H9 (cell line): ENCODE measurements around the gene SCFD2. TPM values are rescaled to one million over a fixed set of nuclear protein-coding genes. Genes with fewer than 3 reads are reported as not detected.

Experiments
- DNase-seq: peaks from one replicate; pipeline ENCODE4 v3.0.0-alpha.2; 2017
- H2AFZ ChIP-seq: one replicate; pipeline ENCODE4 v1.6.1; 2013; ENCODE audit warnings: mild to moderate bottlenecking, low read length, control low read depth, moderate library complexity
- H2AK5ac ChIP-seq: 2 replicates; pipeline ENCODE4 v1.6.1; 2013; ENCODE audit warnings: low read length, control low read depth, mixed read lengths; ENCODE audit not compliant: insufficient read length
- H2BK120ac ChIP-seq: one replicate; pipeline ENCODE4 v1.6.1; 2013; ENCODE audit warnings: low read depth, mild to moderate bottlenecking, low read length, control low read depth, inconsistent platforms; ENCODE audit not compliant: poor library complexity, severe bottlenecking
- H2BK12ac ChIP-seq: 2 replicates; pipeline ENCODE4 v1.6.1; 2013; ENCODE audit warnings: low read length, control low read depth, mixed read lengths, low read depth; ENCODE audit not compliant: insufficient read length
- H2BK15ac ChIP-seq: 2 replicates; pipeline ENCODE4 v1.6.1; 2013; ENCODE audit warnings: low read depth, low read length, control low read depth
- H2BK20ac ChIP-seq: one replicate; pipeline ENCODE4 v1.6.1; 2013; ENCODE audit warnings: low read depth, mild to moderate bottlenecking, low read length, control low read depth, inconsistent platforms; ENCODE audit not compliant: poor library complexity, severe bottlenecking
- H2BK5ac ChIP-seq: 2 replicates; pipeline ENCODE4 v1.6.1; 2013; ENCODE audit warnings: low read length, control low read depth, mixed read lengths; ENCODE audit not compliant: insufficient read length
- H3K14ac ChIP-seq: 2 replicates; pipeline ENCODE4 v1.6.1; 2013; ENCODE audit warnings: low read length, control low read depth; ENCODE audit not compliant: insufficient read depth
- H3K18ac ChIP-seq: 2 replicates; pipeline ENCODE4 v1.6.1; 2013; ENCODE audit warnings: low read depth, mild to moderate bottlenecking, mixed read lengths, low read length, control low read depth; ENCODE audit not compliant: insufficient read length
- H3K23ac ChIP-seq: 2 replicates; pipeline ENCODE4 v1.6.1; 2013; ENCODE audit warnings: low read length, control low read depth, mixed read lengths, low read depth; ENCODE audit not compliant: insufficient read length
- H3K23me2 ChIP-seq: 2 replicates; pipeline ENCODE4 v1.6.1; 2013; ENCODE audit warnings: low read depth, mild to moderate bottlenecking, mixed read lengths, low read length, control low read depth; ENCODE audit not compliant: insufficient read length, poor library complexity, severe bottlenecking
- H3K27ac ChIP-seq: 2 replicates; pipeline ENCODE4 v1.5.1; 2013; ENCODE audit warnings: low read length, control low read depth, mixed read lengths, low read depth; ENCODE audit not compliant: insufficient read length
- H3K27me3 ChIP-seq: 2 replicates; pipeline ENCODE4 v1.6.1; 2013; ENCODE audit warnings: low read length, control low read depth, inconsistent platforms; ENCODE audit not compliant: insufficient read depth
- H3K4ac ChIP-seq: 2 replicates; pipeline ENCODE4 v1.6.1; 2013; ENCODE audit warnings: low read depth, mild to moderate bottlenecking, control low read depth, inconsistent platforms, low read length, moderate library complexity
- H3K4me1 ChIP-seq: 2 replicates; pipeline ENCODE4 v1.6.1; 2013; ENCODE audit warnings: low read length, control low read depth, inconsistent platforms; ENCODE audit not compliant: insufficient read depth
- H3K4me2 ChIP-seq: 2 replicates; pipeline ENCODE4 v1.6.1; 2013; ENCODE audit warnings: low read length, control low read depth, mixed read lengths; ENCODE audit not compliant: insufficient read length, insufficient read depth
- H3K56ac ChIP-seq: 2 replicates; pipeline ENCODE4 v1.6.1; 2013; ENCODE audit warnings: low read depth, mild to moderate bottlenecking, mixed read lengths, low read length, control low read depth; ENCODE audit not compliant: insufficient read length
- H3K79me1 ChIP-seq: 2 replicates; pipeline ENCODE4 v1.6.1; 2013; ENCODE audit warnings: low read depth, mild to moderate bottlenecking, moderate library complexity, low read length, control low read depth, inconsistent platforms; ENCODE audit not compliant: insufficient read depth, poor library complexity, severe bottlenecking
- H3K79me2 ChIP-seq: 2 replicates; pipeline ENCODE4 v1.6.1; 2013; ENCODE audit warnings: low read length, control low read depth, inconsistent platforms; ENCODE audit not compliant: insufficient read depth
- H3K9ac ChIP-seq: 2 replicates; pipeline ENCODE4 v1.6.1; 2013; ENCODE audit warnings: low read length, control low read depth, mixed read lengths; ENCODE audit not compliant: insufficient read length; ENCODE audit errors: extremely low read depth
- H3K9me3 ChIP-seq: one replicate; pipeline ENCODE4 v1.6.1; 2013; ENCODE audit warnings: low read depth, low read length, inconsistent platforms; ENCODE audit not compliant: control insufficient read depth
- H3T11ph ChIP-seq: one replicate; pipeline ENCODE4 v1.6.1; 2013; ENCODE audit warnings: mild to moderate bottlenecking, low read length, control low read depth, inconsistent platforms
- H4K20me1 ChIP-seq: one replicate; pipeline ENCODE4 v1.6.1; 2013; ENCODE audit not compliant: control insufficient read depth, insufficient read length, insufficient read depth
- H4K5ac ChIP-seq: 2 replicates; pipeline ENCODE4 v1.6.1; 2013; ENCODE audit warnings: low read depth, mild to moderate bottlenecking, mixed read lengths, low read length, control low read depth; ENCODE audit not compliant: insufficient read length
- H4K8ac ChIP-seq: replicated peaks from 2 replicates; pipeline ENCODE4 v1.6.1; 2013; ENCODE audit warnings: low read length, control low read depth, mixed read lengths, low read depth; ENCODE audit not compliant: insufficient read length
- H4K91ac ChIP-seq: 2 replicates; pipeline ENCODE4 v1.6.1; 2013; ENCODE audit warnings: low read depth, mild to moderate bottlenecking, moderate library complexity, mixed read lengths, low read length, control low read depth; ENCODE audit not compliant: insufficient read length
- H3K27ac Mint-ChIP-seq, 3 experiments: 2 replicates in 2 of 3; 3 replicates in 1 of 3; pipeline ENCODE4 v1.8.0; 2020 to 2021; ENCODE audit warnings: mixed read lengths in 3 of 3, mild to moderate bottlenecking in 1 of 3, moderate library complexity in 1 of 3
- H3K27me3 Mint-ChIP-seq: 2 replicates; pipeline ENCODE4 v1.8.0; 2021; ENCODE audit warnings: low read depth, mild to moderate bottlenecking, moderate library complexity, mixed read lengths
- H3K36me3 Mint-ChIP-seq, 3 experiments: 2 replicates in 2 of 3; 3 replicates in 1 of 3; pipeline ENCODE4 v1.8.0; 2020 to 2021; ENCODE audit warnings: low read depth in 3 of 3, mixed read lengths in 3 of 3; ENCODE audit not compliant: insufficient read depth in 1 of 3
- H3K4me1 Mint-ChIP-seq, 2 experiments: 2 replicates each; pipeline ENCODE4 v1.8.0; 2020; ENCODE audit warnings: mixed read lengths in 2 of 2
- H3K4me3 Mint-ChIP-seq, 2 experiments: 2 replicates in 1 of 2; 3 replicates in 1 of 2; pipeline ENCODE4 v1.8.0; 2020 to 2021; ENCODE audit warnings: mild to moderate bottlenecking in 2 of 2, mixed read lengths in 2 of 2, moderate library complexity in 1 of 2
- H3K9me3 Mint-ChIP-seq, 2 experiments: 2 replicates in 1 of 2; 3 replicates in 1 of 2; pipeline ENCODE4 v1.8.0; 2020; ENCODE audit warnings: mild to moderate bottlenecking in 2 of 2, mixed read lengths in 2 of 2, moderate library complexity in 1 of 2
- CTCF ChIP-seq: fragments of 200-600 bp; sonication (generic); conservative IDR thresholded peaks from 3 replicates; pipeline ENCODE4 v1.8.0; 2021; ENCODE audit warnings: antibody characterized with exemption, mild to moderate bottlenecking
- WGBS: extraction: QIAGEN DNeasy Blood & Tissue Kit; methylation state at CpG from one replicate; pipeline ENCODE4 v1.1.7; 2013; ENCODE audit warnings: missing lambda C conversion rate, low lambda C conversion rate, mixed read lengths; ENCODE audit not compliant: insufficient read length; ENCODE audit errors: extremely low coverage; 5-methylcytosine and 5-hydroxymethylcytosine counted together
- total RNA-seq: library from RNA; stranded (reverse); gene quantifications from 2 replicates; pipeline ENCODE4 v1.2.1, GENCODE V29; 2021

The SCFD2 gene
- total RNA-seq, 1 experiment from 2014 or later: 10.1 TPM

DNA sequence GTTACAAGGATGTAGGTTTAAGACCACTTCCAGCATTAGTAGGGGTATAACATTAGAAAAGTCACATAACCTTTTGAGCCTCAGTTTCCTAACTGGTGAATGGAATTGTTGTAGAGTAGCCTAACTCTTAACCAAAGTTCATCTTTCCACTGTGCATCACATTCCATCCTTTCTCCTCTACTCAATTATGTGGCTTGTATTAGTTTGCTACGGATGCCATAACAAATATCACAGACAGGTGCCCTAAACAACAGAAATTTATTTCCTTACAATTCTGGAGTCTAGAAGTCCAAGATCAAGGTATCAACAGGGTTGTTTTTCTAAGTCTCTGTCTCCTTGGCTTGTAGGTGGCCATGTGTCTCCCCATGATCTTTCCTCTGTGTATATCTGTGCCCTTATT is 271.8 kb downstream of the SCFD2 start:
- no CpG with 5 or more reads among the region's 1 CpG for WGBS
- no peaks in the 10 kb centered on the region for H3K79me1 ChIP-seq
- H3K4ac ChIP-seq: no peak overlapping the region
- no peak overlapping the region for H2BK5ac ChIP-seq
- no peak overlapping the region for H3K18ac ChIP-seq
- H3K4me2 ChIP-seq: no peak overlapping the region
- no peak for DNase-seq
- H4K5ac ChIP-seq: no peak overlapping the region
- H3K27me3 ChIP-seq: no peaks in the 10 kb centered on the region
- H2BK120ac ChIP-seq: no peak overlapping the region
- H4K91ac ChIP-seq: no peak overlapping the region
- H3T11ph ChIP-seq: no peak overlapping the region
- H3K27ac ChIP-seq: no peak overlapping the region
- Mint-ChIP-seq H3K27me3 (no peaks in the 10 kb centered on the region), H3K9me3 (no peaks in the 10 kb centered on the region; a peak in 3 of 5 replicates), H3K4me1 (no peaks in the 10 kb centered on the region), H3K4me3 (no peak overlapping the region), H3K27ac (no peak overlapping the region), H3K36me3 (no peaks in the 10 kb centered on the region)
- no peak overlapping the region for H3K23ac ChIP-seq
- H3K56ac ChIP-seq: no peak overlapping the region
- H3K4me1 ChIP-seq: no peaks in the 10 kb centered on the region
- H2BK12ac ChIP-seq: no peak overlapping the region
- no peaks in the 10 kb centered on the region for H3K9me3 ChIP-seq
- H2AFZ ChIP-seq: no peak overlapping the region
- no peak overlapping the region for H3K14ac ChIP-seq
- no peak overlapping the region for H2BK15ac ChIP-seq
- H3K9ac ChIP-seq: no peak overlapping the region
- H3K79me2 ChIP-seq: no peaks in the 10 kb centered on the region
- H4K20me1 ChIP-seq: no peaks in the 10 kb centered on the region
- TF ChIP-seq CTCF: no peak
- H3K23me2 ChIP-seq: no peaks in the 10 kb centered on the region
- H2BK20ac ChIP-seq: no peak overlapping the region
- no peak overlapping the region for H4K8ac ChIP-seq
- H2AK5ac ChIP-seq: no peak overlapping the region
